Measurements from ENCODE around the gene IQGAP2. TPM values are rescaled to one million over a fixed set of nuclear protein-coding genes. Genes with fewer than 3 reads are reported as not detected.

Gene IQGAP2
- total and polyA plus RNA-seq, 9 of the 15 experiments (the other 6 are each of a cell fraction or from before 2014, with no cell fraction given) = 8.7 to 23.2 (median 17.4) TPM

- TF ChIP-seq, protein P1, sequence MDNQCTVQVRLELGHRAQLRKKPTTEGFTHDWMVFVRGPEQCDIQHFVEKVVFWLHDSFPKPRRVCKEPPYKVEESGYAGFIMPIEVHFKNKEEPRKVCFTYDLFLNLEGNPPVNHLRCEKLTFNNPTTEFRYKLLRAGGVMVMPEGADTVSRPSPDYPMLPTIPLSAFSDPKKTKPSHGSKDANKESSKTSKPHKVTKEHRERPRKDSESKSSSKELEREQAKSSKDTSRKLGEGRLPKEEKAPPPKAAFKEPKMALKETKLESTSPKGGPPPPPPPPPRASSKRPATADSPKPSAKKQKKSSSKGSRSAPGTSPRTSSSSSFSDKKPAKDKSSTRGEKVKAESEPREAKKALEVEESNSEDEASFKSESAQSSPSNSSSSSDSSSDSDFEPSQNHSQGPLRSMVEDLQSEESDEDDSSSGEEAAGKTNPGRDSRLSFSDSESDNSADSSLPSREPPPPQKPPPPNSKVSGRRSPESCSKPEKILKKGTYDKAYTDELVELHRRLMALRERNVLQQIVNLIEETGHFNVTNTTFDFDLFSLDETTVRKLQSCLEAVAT (IDR thresholded peaks at IDR 0.05) = peak in 1 of 2 experiments; percentile 93; a peak in 2 of 4 replicates
- TF ChIP-seq CEBPG (CRISPR knock-in tag; IDR thresholded peaks at IDR 0.05) (no peak), CEBPG (tag; conservative IDR thresholded peaks at IDR 0.05 in 1 of 2, IDR thresholded peaks at IDR 0.05 in 1 of 2) (no peak), PRMT5 (CRISPR knock-in tag; IDR thresholded peaks at IDR 0.05) (no peak), SMAD2 (IDR thresholded peaks at IDR 0.05; ENCODE audit: low read depth, low read length) (no peak), FOXO4 (CRISPR knock-in tag; IDR thresholded peaks at IDR 0.05) (no peak), JUNB (CRISPR knock-in tag; conservative IDR thresholded peaks at IDR 0.05) (peak; percentile 95), ZNF77 (CRISPR knock-in tag; IDR thresholded peaks at IDR 0.05) (no peak), PKNOX1 (IDR thresholded peaks at IDR 0.05) (peak; percentile 66), MCM7 (IDR thresholded peaks at IDR 0.05) (peak in 1 of 2 experiments; percentile 95; a peak in 2 of 4 replicates), ESRRA (IDR thresholded peaks at IDR 0.05; ENCODE audit: borderline replicate concordance, low read depth) (peak; percentile 24; the same call in 1 of the 2 replicates), BRF1 (IDR thresholded peaks at IDR 0.05; ENCODE audit: borderline replicate concordance, extremely low read depth, insufficient read length) (no peak), RFX1 (IDR thresholded peaks at IDR 0.05) (no peak), ZNF518B (CRISPR knock-in tag; IDR thresholded peaks at IDR 0.05) (no peak), NUFIP1 (IDR thresholded peaks at IDR 0.05; ENCODE audit: partially characterized antibody) (no peak)
- TF ChIP-seq, protein P2, sequence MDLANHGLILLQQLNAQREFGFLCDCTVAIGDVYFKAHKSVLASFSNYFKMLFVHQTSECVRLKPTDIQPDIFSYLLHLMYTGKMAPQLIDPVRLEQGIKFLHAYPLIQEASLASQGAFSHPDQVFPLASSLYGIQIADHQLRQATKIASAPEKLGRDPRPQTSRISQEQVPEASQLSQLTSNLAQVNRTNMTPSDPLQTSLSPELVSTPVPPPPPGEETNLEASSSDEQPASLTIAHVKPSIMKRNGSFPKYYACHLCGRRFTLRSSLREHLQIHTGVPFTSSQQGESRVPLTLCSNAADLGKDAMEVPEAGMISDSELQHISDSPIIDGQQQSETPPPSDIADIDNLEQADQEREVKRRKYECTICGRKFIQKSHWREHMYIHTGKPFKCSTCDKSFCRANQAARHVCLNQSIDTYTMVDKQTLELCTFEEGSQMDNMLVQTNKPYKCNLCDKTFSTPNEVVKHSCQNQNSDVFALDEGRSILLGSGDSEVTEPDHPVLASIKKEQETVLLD (IDR thresholded peaks at IDR 0.05) = peak; percentile 81
These were observed 30.6 kb upstream of the IQGAP2 start (continued) for GRCh38 chr5:76372323-76373054.
